PC-9 (cell line): ENCODE data around the gene TUBB8. TPM values are rescaled to one million over a fixed set of nuclear protein-coding genes. Genes with fewer than 3 reads are reported as not detected.
"Not testable (repeated sequence)": the region's sequence is repeated elsewhere in the genome, so short reads cannot be mapped to it uniquely, and the experiment has no call there.

Experiments
- BruUV-seq: library from RNA; stranded (reverse); fragments of 400-500 nt; replicated peaks from 2 replicates; lab custom pipeline; 2021; lab: Mats Ljungman, UMichigan
- CTCF ChIA-PET: fragments of 300-600 bp; sonication (Branson Sonifier 250); formaldehyde crosslinking; loops from one replicate; lab custom pipeline; 2022; ENCODE audit warnings: antibody characterized with exemption; lab: Charles Lee
- POLR2A ChIA-PET: fragments of 300-600 bp; sonication (Branson Sonifier 250); formaldehyde crosslinking; loops from one replicate; lab custom pipeline; 2022; ENCODE audit warnings: antibody characterized with exemption; ENCODE audit not compliant: unreplicated experiment; lab: Charles Lee
- DNase-seq, 2 experiments: peaks; one replicate each; pipeline versions ENCODE4 v3.0.0 to v3.0.0-alpha.2; 2015 to 2022; ENCODE audit warnings: mixed read lengths in 1 of 2
- H2AFZ ChIP-seq: fragments of 200-600 bp; sonication (generic); 2 replicates; pipeline ENCODE4 v1.8.1; 2017; ENCODE audit warnings: antibody characterized with exemption
- H3F3A ChIP-seq: fragments of 200-600 bp; sonication (generic); 2 replicates; pipeline ENCODE4 v1.8.1; 2017; ENCODE audit warnings: antibody characterized with exemption, mild to moderate bottlenecking, low read depth; ENCODE audit not compliant: insufficient read depth
- H3K27ac ChIP-seq: fragments of 200-600 bp; sonication (generic); 2 replicates; pipeline ENCODE4 v1.6.1; 2016; ENCODE audit warnings: mixed run types
- H3K27me3 ChIP-seq: fragments of 200-600 bp; sonication (generic); 2 replicates; pipeline ENCODE4 v1.6.1; 2016; ENCODE audit warnings: low read depth, mixed run types; ENCODE audit not compliant: insufficient read depth
- H3K36me3 ChIP-seq: fragments of 200-600 bp; sonication (generic); 2 replicates; pipeline ENCODE4 v1.6.1; 2016; ENCODE audit warnings: low read depth, mixed run types
- H3K4me1 ChIP-seq: fragments of 200-600 bp; sonication (generic); replicated peaks from 2 replicates; pipeline ENCODE4 v1.6.1; 2016; ENCODE audit warnings: mixed run types; ENCODE audit not compliant: insufficient read depth
- H3K4me2 ChIP-seq: fragments of 200-600 bp; sonication (generic); 2 replicates; pipeline ENCODE4 v1.6.1; 2017; ENCODE audit warnings: mixed run types
- H3K4me3 ChIP-seq: fragments of 200-600 bp; sonication (generic); 2 replicates; pipeline ENCODE4 v1.6.1; 2016; ENCODE audit warnings: mixed run types
- H3K79me2 ChIP-seq: fragments of 200-600 bp; sonication (generic); 2 replicates; pipeline ENCODE4 v1.6.1; 2017; ENCODE audit warnings: low read depth, mixed run types
- H3K9me2 ChIP-seq: fragments of 200-600 bp; sonication (generic); 2 replicates; pipeline ENCODE4 v1.8.1; 2017; ENCODE audit warnings: mild to moderate bottlenecking; ENCODE audit not compliant: insufficient read depth
- H3K9me3 ChIP-seq: fragments of 200-600 bp; sonication (generic); 2 replicates; pipeline ENCODE4 v1.8.1; 2016; ENCODE audit warnings: low read depth; ENCODE audit not compliant: insufficient read depth
- H4K20me1 ChIP-seq: fragments of 200-600 bp; sonication (generic); 2 replicates; pipeline ENCODE4 v1.8.1; 2017; ENCODE audit not compliant: insufficient read depth
- EZH2 ChIP-seq: fragments of 200-600 bp; sonication (generic); IDR thresholded peaks from 2 replicates; pipeline ENCODE4 v1.8.0; 2017; ENCODE audit warnings: antibody characterized with exemption, low read depth
- intact Hi-C: fragments of 100-400 bp; cut with micrococcal nuclease; formaldehyde crosslinking; loops from one replicate; pipeline ENCODE4 v1.10.0; 2022; ENCODE audit not compliant: unreplicated experiment
- total RNA-seq: library from RNA; stranded (reverse); gene quantifications from 2 replicates; pipeline ENCODE4 v1.2.3, GENCODE V29; 2021
- TF ChIP-seq, protein P1 (sequence below): fragments of 200-600 bp; sonication (generic); conservative IDR thresholded peaks from 2 replicates; pipeline ENCODE4 v1.6.1; 2017; ENCODE audit warnings: mixed run types, antibody characterized with exemption, mild to moderate bottlenecking, moderate library complexity

TUBB8 gene
- total RNA-seq, 1 experiment from 2014 or later, result 0.59 TPM

- intact Hi-C loops, result no loop called here
- H2AFZ ChIP-seq, result no peak overlapping the region
- no peaks in the 10 kb centered on the region for H3F3A ChIP-seq
- no peaks in the 10 kb centered on the region for H4K20me1 ChIP-seq
- no peaks in the 10 kb centered on the region for H3K9me3 ChIP-seq
- no peaks in the 10 kb centered on the region for H3K36me3 ChIP-seq
- BruUV-seq, result no TSS peak
- no peak overlapping the region for H3K4me2 ChIP-seq
- CTCF ChIA-PET, result no interaction called here
- no peaks in the 10 kb centered on the region for H3K9me2 ChIP-seq
- TF ChIP-seq, protein P1, sequence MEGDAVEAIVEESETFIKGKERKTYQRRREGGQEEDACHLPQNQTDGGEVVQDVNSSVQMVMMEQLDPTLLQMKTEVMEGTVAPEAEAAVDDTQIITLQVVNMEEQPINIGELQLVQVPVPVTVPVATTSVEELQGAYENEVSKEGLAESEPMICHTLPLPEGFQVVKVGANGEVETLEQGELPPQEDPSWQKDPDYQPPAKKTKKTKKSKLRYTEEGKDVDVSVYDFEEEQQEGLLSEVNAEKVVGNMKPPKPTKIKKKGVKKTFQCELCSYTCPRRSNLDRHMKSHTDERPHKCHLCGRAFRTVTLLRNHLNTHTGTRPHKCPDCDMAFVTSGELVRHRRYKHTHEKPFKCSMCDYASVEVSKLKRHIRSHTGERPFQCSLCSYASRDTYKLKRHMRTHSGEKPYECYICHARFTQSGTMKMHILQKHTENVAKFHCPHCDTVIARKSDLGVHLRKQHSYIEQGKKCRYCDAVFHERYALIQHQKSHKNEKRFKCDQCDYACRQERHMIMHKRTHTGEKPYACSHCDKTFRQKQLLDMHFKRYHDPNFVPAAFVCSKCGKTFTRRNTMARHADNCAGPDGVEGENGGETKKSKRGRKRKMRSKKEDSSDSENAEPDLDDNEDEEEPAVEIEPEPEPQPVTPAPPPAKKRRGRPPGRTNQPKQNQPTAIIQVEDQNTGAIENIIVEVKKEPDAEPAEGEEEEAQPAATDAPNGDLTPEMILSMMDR, result no peak
- no peak for TF ChIP-seq EZH2
- H3K27ac ChIP-seq, result no peak overlapping the region
- no peaks in the 10 kb centered on the region for H3K79me2 ChIP-seq
- no peaks in the 10 kb centered on the region for H3K4me1 ChIP-seq
- no peak overlapping the region for H3K4me3 ChIP-seq
- POLR2A ChIA-PET, result no interaction called here
- DNase-seq, result no peak
- no peaks in the 10 kb centered on the region for H3K27me3 ChIP-seq
These were observed 30.6 kb upstream of the TUBB8 start for GRCh38 chr10:79532-80215.

GRCh38 chr10:78556-78955 is 29.5 kb upstream of the TUBB8 start:
- no peaks in the 10 kb centered on the region for H4K20me1 ChIP-seq
- H3K4me3 ChIP-seq, result no peak overlapping the region
- H3F3A ChIP-seq, result no peaks in the 10 kb centered on the region
- BruUV-seq, result no TSS peak
- H3K36me3 ChIP-seq, result no peaks in the 10 kb centered on the region
- no peak overlapping the region for H3K4me2 ChIP-seq
- H3K4me1 ChIP-seq, result no peaks in the 10 kb centered on the region
- no peak for DNase-seq
- no peaks in the 10 kb centered on the region for H3K79me2 ChIP-seq
- ChIA-PET CTCF (no interaction called here), POLR2A (no interaction called here)
- intact Hi-C loops, result no loop called here
- H3K9me2 ChIP-seq, result no peaks in the 10 kb centered on the region
- TF ChIP-seq EZH2, result no peak
- TF ChIP-seq, protein P1, result no peak
- H3K27me3 ChIP-seq, result no peaks in the 10 kb centered on the region
- H3K27ac ChIP-seq, result no peak overlapping the region
- H2AFZ ChIP-seq, result no peak overlapping the region
- no peaks in the 10 kb centered on the region for H3K9me3 ChIP-seq

GRCh38 chr10:74266-74621 is 25.1 kb upstream of the TUBB8 start:
- H3K27me3 ChIP-seq, H3F3A ChIP-seq, H3K4me1 ChIP-seq, H2AFZ ChIP-seq, DNase-seq, H3K79me2 ChIP-seq, H3K9me3 ChIP-seq, BruUV-seq, H3K36me3 ChIP-seq, H3K9me2 ChIP-seq, intact Hi-C loops, H4K20me1 ChIP-seq, H3K27ac ChIP-seq: not testable (repeated sequence)
- POLR2A ChIA-PET, result interaction anchor here (0.7 kb wide), 1 partner anchor 62 kb away, joined by 3 read pairs; no protein-coding TSS in a partner anchor
- Histone ChIP-seq H3K4me3 (peak overlapping the region; percentile 50; the same call in 1 of the 2 replicates), H3K4me2 (peak overlapping the region; percentile 68)
- CTCF ChIA-PET, result interaction anchor here (0.7 kb wide), 2 partner anchors 32 to 356 kb away, joined by 3 read pairs; no protein-coding TSS in a partner anchor
